Lower lobe of right lung (tissue), 2 donors: ENCODE results near the gene RPS6KB2. TPM values are rescaled to one million over a fixed set of nuclear protein-coding genes. Genes with fewer than 3 reads are reported as not detected.
"Not testable (repeated sequence)": the region's sequence is repeated elsewhere in the genome, so short reads cannot be mapped to it uniquely, and the experiment has no call there.

Source experiments
- ATAC-seq, 2 donors: fragments of 200-7000 bp; cut with Tn5 transposase; one replicate each; pipeline ENCODE4 v1.9.1; 2020 to 2022; ENCODE audit warnings: mild to moderate bottlenecking in 2 of 2, moderate library complexity in 2 of 2
- DNase-seq: peaks from one replicate; pipeline ENCODE4 v3.0.0-alpha.2; 2020
- H3K27ac ChIP-seq: fragments of 200-600 bp; one replicate; pipeline ENCODE4 v1.8.0; 2022
- H3K27me3 ChIP-seq: fragments of 200-600 bp; one replicate; pipeline ENCODE4 v1.8.0; 2022; ENCODE audit warnings: low read depth
- H3K36me3 ChIP-seq: fragments of 200-600 bp; one replicate; pipeline ENCODE4 v1.8.0; 2022; ENCODE audit warnings: mild to moderate bottlenecking
- H3K4me1 ChIP-seq: fragments of 200-600 bp; one replicate; pipeline ENCODE4 v1.8.0; 2022
- H3K4me3 ChIP-seq: fragments of 200-600 bp; one replicate; pipeline ENCODE4 v1.8.0; 2022; ENCODE audit warnings: mild to moderate bottlenecking
- H3K9me3 ChIP-seq: fragments of 200-600 bp; one replicate; pipeline ENCODE4 v1.8.0; 2022
- intact Hi-C: fragments of 100-400 bp; cut with DNase I; formaldehyde crosslinking; loops from one replicate; pipeline ENCODE4 v1.11.0; 2022
- total RNA-seq: library from RNA; stranded (reverse); fragmentation: NEBNext Ultra II Directional; extraction: Animal tissue kit (Norgen Biotek cat#: 25700); gene quantifications from one replicate; pipeline ENCODE4 v1.2.1, GENCODE V29; 2021
- TF ChIP-seq, protein P1 (sequence below): fragments of 200-600 bp; IDR thresholded peaks from one replicate; pipeline ENCODE4 v1.8.0; 2022; ENCODE audit warnings: antibody characterized with exemption, mild to moderate bottlenecking
- donor health status: DM: no; HTN: yes; CAD: no; lungs with severe emphysema.

Gene RPS6KB2
- total RNA-seq, 1 donor from 2014 or later: 42.1 TPM

DNA sequence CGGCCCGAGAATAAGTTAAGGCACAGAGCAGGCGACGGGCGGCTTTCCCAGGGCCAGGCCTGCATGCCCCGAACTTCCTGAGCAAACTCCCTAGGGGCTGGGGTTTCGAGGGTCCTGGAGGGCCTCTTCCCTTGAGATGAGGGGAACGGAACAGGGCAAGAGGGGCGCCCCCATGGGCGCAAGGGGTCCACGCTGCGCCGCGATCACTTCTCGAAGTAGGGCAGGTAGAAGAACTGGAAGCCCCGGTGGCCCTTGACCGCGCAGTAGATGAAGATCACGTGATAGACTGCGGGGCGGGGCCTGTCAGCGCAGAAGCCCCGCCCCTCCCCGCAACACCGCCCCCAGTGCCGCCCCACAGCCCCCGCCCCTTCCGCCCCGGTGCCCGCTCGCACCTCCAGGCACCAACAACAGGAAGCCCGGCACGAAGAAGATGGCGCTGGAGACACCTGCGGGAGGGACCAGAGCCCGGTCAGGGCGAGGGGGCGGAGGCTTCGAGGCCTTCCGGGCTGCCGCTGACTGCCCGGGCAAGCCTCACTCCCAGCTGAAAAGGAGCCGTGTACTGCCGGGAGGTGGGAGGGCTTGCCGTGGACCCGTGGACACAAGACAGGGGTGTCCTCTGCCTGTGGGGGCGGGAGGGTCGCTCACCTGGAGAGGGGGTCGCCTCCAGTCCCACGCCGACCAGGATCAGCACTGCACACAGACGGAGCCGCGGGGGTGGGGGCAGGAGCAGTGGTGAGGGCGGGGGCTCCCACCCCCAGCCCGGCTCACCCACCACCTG lies 36.3 kb downstream of the RPS6KB2 start:
- peak overlapping the region; percentile 93 for H3K27ac ChIP-seq
- TF ChIP-seq, protein P1, sequence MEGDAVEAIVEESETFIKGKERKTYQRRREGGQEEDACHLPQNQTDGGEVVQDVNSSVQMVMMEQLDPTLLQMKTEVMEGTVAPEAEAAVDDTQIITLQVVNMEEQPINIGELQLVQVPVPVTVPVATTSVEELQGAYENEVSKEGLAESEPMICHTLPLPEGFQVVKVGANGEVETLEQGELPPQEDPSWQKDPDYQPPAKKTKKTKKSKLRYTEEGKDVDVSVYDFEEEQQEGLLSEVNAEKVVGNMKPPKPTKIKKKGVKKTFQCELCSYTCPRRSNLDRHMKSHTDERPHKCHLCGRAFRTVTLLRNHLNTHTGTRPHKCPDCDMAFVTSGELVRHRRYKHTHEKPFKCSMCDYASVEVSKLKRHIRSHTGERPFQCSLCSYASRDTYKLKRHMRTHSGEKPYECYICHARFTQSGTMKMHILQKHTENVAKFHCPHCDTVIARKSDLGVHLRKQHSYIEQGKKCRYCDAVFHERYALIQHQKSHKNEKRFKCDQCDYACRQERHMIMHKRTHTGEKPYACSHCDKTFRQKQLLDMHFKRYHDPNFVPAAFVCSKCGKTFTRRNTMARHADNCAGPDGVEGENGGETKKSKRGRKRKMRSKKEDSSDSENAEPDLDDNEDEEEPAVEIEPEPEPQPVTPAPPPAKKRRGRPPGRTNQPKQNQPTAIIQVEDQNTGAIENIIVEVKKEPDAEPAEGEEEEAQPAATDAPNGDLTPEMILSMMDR: no peak
- H3K36me3 ChIP-seq: peaks cover 6% of the 10 kb centered on the region
- DNase-seq: peak; percentile 94
- peaks cover 45% of the 10 kb centered on the region for H3K4me1 ChIP-seq
- H3K4me3 ChIP-seq: peak overlapping the region; percentile 67
- ATAC-seq: peak; percentile 85 to 90
- H3K9me3 ChIP-seq: no peaks in the 10 kb centered on the region
- H3K27me3 ChIP-seq: no peaks in the 10 kb centered on the region
- intact Hi-C loops: no loop called here

DNA sequence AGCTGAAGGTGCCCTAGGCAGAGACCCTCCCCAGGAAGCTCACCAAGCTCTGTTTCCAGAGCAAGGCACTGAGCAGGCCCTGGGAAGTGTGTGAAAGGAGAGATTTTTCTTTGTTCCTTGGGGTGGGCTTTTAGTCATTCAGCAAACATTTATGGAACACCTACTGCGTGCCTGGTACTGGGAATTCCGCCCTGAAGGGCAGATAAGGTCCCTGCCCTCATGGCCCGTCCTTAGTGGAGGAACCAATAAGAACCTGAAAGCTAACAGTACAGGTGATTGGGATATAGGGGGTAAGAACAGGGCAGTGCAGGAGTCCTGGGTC lies 36.9 kb downstream of the RPS6KB2 start:
- DNase-seq (no peak), ATAC-seq (no peak)
- Histone ChIP-seq H3K27ac (peak overlapping the region; percentile 93), H3K36me3 (peaks cover 6% of the 10 kb centered on the region), H3K4me1 (peaks cover 49% of the 10 kb centered on the region), H3K4me3 (peak overlapping the region; percentile 67), H3K27me3 (no peaks in the 10 kb centered on the region), H3K9me3 (no peaks in the 10 kb centered on the region)
- TF ChIP-seq, protein P1: no peak
- intact Hi-C loops: no loop called here

DNA sequence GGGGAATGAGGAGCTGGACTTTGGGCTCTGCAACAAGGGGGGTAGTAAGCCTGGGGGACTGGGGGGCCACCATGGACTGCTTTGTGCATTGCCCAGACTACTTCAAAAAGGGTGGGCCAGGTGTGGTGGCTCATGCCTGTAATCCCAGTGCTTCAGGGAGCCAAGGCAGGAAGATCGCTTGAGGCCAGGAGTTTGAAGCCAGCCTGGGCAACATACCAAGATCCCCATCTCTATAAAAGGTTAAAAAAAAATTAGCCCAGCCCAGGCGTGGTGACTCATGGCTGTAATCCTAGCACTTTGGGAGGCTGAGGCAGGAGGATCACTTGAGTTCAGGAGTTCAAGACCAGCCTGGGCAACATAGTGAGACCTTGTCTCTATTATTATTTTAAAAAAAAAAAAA lies 37.2 kb downstream of the RPS6KB2 start:
- Histone ChIP-seq H3K4me1 (peaks cover 49% of the 10 kb centered on the region), H3K27ac (peak overlapping the region; percentile 93), H3K4me3 (peak overlapping the region; percentile 67)
- ATAC-seq, H3K27me3 ChIP-seq, intact Hi-C loops, H3K9me3 ChIP-seq, H3K36me3 ChIP-seq, DNase-seq: not testable (repeated sequence)

DNA sequence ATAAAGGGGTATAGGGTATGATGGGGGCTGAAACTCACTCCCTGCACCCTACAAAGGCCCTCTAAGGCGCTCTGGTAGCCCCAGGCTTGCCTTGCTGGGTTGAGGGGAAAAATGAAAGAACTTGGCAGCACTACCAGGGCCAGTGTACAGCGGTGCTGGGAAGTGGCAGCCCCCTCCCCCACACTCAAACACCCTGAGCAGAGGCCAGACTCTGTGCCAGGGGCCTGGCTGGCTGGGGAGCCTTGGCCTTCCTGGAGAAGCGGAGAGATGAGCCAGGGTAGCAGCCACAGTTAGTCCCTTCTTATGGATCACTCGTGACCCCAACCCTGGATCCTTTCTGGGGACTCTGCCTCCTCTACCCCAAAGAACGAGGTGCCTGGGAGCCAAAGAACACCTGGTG lies 38.1 kb downstream of the RPS6KB2 start:
- intact Hi-C loops: no loop called here
- DNase-seq: no peak
- H3K4me1 ChIP-seq: peaks cover 49% of the 10 kb centered on the region

DNA sequence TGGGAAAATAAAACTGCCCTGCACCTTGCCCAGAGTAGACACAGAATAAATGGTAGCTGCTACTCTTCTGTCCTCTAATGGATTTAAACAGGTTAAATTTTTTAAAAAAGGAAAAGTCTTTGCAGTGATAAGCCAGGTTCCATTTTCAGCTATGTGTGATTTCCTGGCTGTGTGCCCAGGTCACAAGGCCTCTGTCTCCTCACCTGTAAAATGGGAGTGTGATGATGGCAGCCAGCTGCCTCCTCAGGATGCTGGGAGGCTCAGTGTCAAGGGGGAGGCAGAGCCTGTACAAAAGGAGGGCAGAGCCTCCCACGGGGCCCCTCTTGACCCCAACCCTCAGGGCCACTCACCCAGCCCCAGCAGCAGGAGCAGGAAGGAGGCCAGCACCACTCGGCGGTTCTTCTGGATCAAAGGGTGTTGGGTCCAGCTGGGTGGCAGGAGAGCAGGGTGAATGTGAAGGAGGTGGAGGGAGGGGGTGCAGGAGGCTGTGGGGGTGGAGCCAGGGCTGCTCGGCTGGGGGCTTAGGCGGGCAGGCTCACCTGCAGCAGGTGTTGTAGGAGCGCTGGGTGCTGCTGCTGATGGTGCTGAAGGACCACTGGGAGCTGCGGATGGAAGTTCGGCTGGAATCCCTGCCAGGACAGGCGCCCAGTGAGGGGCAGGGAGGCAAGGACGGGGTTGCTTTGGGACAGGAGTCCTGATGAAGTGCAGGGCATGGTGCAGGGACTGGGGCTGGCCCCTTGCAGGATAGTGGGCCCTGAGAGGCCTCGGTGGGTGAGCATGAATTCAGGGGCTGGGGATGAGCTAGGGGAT lies 38.9 kb downstream of the RPS6KB2 start:
- Histone ChIP-seq H3K4me1 (peaks cover 49% of the 10 kb centered on the region), H3K27ac (peak overlapping the region; percentile 92), H3K27me3 (no peaks in the 10 kb centered on the region), H3K4me3 (peak overlapping the region; percentile 78), H3K36me3 (peaks cover 6% of the 10 kb centered on the region), H3K9me3 (no peaks in the 10 kb centered on the region)
- intact Hi-C loops: no loop called here
- TF ChIP-seq, protein P1: no peak
- DNase-seq (no peak), ATAC-seq (no peak)

More for the DNA sequence above, 38.1 kb downstream of the RPS6KB2 start:
- no peaks in the 10 kb centered on the region for H3K9me3 ChIP-seq
- TF ChIP-seq, protein P1: no peak
- no peak overlapping the region for H3K4me3 ChIP-seq
- H3K27me3 ChIP-seq: no peaks in the 10 kb centered on the region
- peaks cover 6% of the 10 kb centered on the region for H3K36me3 ChIP-seq
- ATAC-seq: no peak
- H3K27ac ChIP-seq: no peak overlapping the region

DNA sequence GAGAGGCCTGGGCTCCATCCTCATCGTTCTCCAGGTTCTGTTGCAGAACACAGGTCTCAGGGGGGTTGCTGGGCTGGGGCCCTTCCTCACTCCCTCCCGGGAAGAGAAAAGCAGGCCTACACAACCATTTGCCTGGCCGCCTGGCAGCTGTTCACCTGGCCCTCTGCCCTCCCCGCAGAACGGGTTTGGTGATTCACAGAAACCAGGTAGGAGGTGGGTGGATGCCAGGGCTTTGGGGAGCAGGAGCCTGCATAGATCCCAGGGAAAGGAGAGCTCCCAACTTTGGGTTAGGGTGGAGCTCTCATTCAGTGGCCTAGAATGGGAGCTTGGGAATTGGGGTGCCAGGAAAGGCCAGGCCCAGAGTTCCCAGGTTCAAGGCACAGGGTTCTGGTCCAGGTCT lies 39.8 kb downstream of the RPS6KB2 start:
- DNase-seq (peak; percentile 84), ATAC-seq (peak; percentile 14 to 54)
- peak overlapping the region; percentile 92 for H3K27ac ChIP-seq

More for the DNA sequence above, 39.8 kb downstream of the RPS6KB2 start:
- H3K36me3 ChIP-seq: peaks cover 6% of the 10 kb centered on the region
- no peaks in the 10 kb centered on the region for H3K9me3 ChIP-seq
- H3K27me3 ChIP-seq: no peaks in the 10 kb centered on the region
- peak overlapping the region; percentile 78 for H3K4me3 ChIP-seq
- intact Hi-C loops: no loop called here
- TF ChIP-seq, protein P1: no peak
- H3K4me1 ChIP-seq: peaks cover 49% of the 10 kb centered on the region
